Endothelial cell (in vitro differentiated cells): ENCODE results near the gene ITGAE. TPM values are rescaled to one million over a fixed set of nuclear protein-coding genes. Genes with fewer than 3 reads are reported as not detected.
"Not testable (repeated sequence)": the region's sequence is repeated elsewhere in the genome, so short reads cannot be mapped to it uniquely, and the experiment has no call there.

Experiments used
- DNase-seq: peaks from one replicate; pipeline ENCODE4 v3.0.0; 2021; ENCODE audit warnings: low spot score
- H3K27ac Mint-ChIP-seq: one replicate; pipeline ENCODE4 v1.8.0; 2021; ENCODE audit warnings: mixed read lengths, inconsistent platforms; ENCODE audit not compliant: unreplicated experiment
- H3K27me3 Mint-ChIP-seq: one replicate; pipeline ENCODE4 v1.8.0; 2021; ENCODE audit warnings: mild to moderate bottlenecking, moderate library complexity, mixed read lengths, inconsistent platforms; ENCODE audit not compliant: unreplicated experiment
- H3K36me3 Mint-ChIP-seq: one replicate; pipeline ENCODE4 v1.8.0; 2021; ENCODE audit warnings: mild to moderate bottlenecking, low read depth, mixed read lengths, inconsistent platforms; ENCODE audit not compliant: unreplicated experiment
- H3K4me1 Mint-ChIP-seq: one replicate; pipeline ENCODE4 v1.8.0; 2021; ENCODE audit warnings: mild to moderate bottlenecking, mixed read lengths, inconsistent platforms; ENCODE audit not compliant: unreplicated experiment
- H3K4me3 Mint-ChIP-seq: one replicate; pipeline ENCODE4 v1.8.0; 2021; ENCODE audit warnings: mild to moderate bottlenecking, mixed read lengths, inconsistent platforms; ENCODE audit not compliant: unreplicated experiment
- H3K9me3 Mint-ChIP-seq: one replicate; pipeline ENCODE4 v1.8.0; 2021; ENCODE audit warnings: mixed read lengths, inconsistent platforms; ENCODE audit not compliant: unreplicated experiment
- total RNA-seq: library from RNA; stranded (reverse); fragmentation: NEBNext Ultra II Directional; extraction: Animal tissue kit (Norgen Biotek cat#: 25700); gene quantifications from one replicate; pipeline ENCODE4 v1.2.1, GENCODE V29; 2021; ENCODE audit not compliant: unreplicated experiment
- TF ChIP-seq, protein P1 (sequence below): fragments of 200-600 bp; sonication (generic); IDR thresholded peaks from one replicate; pipeline ENCODE4 v1.5.0; 2021; ENCODE audit warnings: antibody characterized with exemption; ENCODE audit not compliant: unreplicated experiment

The ITGAE gene
- total RNA-seq, 1 donor from 2014 or later, result 30.0 TPM

DNA sequence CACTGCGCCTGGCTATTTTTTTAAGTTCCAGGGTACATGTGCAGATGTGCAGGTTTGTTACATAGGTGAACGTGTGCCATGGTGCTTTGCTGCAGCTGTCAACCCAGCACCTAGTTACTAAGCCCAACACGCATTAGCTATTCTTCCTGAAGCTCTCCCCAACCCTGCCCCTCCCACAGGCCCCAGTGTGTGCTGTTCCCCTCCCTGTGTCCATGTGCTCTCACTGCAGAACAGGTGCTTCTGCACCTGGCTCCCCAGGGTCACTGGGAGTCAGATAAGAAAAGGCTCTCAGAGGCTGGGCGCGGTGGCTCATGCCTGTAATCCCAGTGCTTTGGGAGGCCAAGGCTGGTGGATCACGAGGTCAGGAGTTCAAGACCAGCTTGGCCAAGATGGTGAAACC is 71.1 kb downstream of the ITGAE start:
- Mint-ChIP-seq H3K27ac (no peak overlapping the region), H3K4me1 (no peaks in the 10 kb centered on the region), H3K9me3 (no peaks in the 10 kb centered on the region), H3K4me3 (no peak overlapping the region), H3K27me3 (no peaks in the 10 kb centered on the region), H3K36me3 (no peaks in the 10 kb centered on the region)
- no peak for DNase-seq
- TF ChIP-seq, protein P1, sequence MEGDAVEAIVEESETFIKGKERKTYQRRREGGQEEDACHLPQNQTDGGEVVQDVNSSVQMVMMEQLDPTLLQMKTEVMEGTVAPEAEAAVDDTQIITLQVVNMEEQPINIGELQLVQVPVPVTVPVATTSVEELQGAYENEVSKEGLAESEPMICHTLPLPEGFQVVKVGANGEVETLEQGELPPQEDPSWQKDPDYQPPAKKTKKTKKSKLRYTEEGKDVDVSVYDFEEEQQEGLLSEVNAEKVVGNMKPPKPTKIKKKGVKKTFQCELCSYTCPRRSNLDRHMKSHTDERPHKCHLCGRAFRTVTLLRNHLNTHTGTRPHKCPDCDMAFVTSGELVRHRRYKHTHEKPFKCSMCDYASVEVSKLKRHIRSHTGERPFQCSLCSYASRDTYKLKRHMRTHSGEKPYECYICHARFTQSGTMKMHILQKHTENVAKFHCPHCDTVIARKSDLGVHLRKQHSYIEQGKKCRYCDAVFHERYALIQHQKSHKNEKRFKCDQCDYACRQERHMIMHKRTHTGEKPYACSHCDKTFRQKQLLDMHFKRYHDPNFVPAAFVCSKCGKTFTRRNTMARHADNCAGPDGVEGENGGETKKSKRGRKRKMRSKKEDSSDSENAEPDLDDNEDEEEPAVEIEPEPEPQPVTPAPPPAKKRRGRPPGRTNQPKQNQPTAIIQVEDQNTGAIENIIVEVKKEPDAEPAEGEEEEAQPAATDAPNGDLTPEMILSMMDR, result no peak

DNA sequence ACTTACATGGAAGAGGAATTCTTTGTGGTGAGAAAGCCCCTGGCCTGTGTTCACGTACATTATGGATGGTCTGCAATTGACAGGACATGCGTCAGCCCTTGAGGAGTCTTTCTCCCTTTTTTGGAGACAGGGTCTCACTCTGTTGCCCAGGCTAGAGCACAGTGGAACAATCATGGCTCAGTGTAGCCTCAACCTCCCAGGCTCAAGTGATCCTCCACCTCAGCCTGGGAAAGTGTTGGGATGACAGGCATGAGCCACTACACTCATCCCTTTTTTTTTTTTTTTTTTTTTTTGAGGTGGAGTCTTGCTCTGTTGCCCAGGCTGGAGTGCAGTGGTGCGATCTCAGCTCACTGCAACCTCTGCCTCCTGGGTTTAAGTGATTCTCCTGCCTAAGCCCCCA is 72.9 kb downstream of the ITGAE start:
- H3K9me3 Mint-ChIP-seq, DNase-seq: not testable (repeated sequence)

DNA sequence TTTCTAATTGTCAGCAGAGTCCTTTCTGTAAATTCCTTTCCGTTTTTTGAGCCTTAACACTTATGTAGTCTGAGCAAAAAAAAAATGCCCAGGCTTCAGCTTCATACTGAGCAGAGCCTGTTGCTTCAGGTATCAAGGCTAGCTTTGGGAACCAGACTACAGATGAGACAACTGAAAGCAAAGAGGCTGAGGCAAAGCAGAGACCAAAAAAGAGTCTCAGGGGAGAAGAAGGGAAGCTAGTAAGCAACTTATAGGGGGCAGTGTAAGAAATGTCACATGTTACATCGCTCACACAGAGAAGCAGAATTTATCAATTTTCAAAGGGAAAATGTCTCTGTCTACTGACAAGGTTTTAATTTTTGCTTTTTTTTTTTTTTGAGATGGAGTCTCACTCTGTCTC is 73.9 kb downstream of the ITGAE start:
- TF ChIP-seq, protein P1, result no peak
- Mint-ChIP-seq H3K9me3 (no peaks in the 10 kb centered on the region), H3K4me1 (peaks cover 14% of the 10 kb centered on the region), H3K4me3 (no peak overlapping the region), H3K27me3 (peaks cover 6% of the 10 kb centered on the region), H3K36me3 (peaks cover 7% of the 10 kb centered on the region), H3K27ac (no peak overlapping the region)
- DNase-seq, result no peak

More for the DNA sequence above, 72.9 kb downstream of the ITGAE start:
- not testable (repeated sequence) for H3K36me3 Mint-ChIP-seq, H3K27me3 Mint-ChIP-seq, H3K27ac Mint-ChIP-seq, H3K4me1 Mint-ChIP-seq, H3K4me3 Mint-ChIP-seq

DNA sequence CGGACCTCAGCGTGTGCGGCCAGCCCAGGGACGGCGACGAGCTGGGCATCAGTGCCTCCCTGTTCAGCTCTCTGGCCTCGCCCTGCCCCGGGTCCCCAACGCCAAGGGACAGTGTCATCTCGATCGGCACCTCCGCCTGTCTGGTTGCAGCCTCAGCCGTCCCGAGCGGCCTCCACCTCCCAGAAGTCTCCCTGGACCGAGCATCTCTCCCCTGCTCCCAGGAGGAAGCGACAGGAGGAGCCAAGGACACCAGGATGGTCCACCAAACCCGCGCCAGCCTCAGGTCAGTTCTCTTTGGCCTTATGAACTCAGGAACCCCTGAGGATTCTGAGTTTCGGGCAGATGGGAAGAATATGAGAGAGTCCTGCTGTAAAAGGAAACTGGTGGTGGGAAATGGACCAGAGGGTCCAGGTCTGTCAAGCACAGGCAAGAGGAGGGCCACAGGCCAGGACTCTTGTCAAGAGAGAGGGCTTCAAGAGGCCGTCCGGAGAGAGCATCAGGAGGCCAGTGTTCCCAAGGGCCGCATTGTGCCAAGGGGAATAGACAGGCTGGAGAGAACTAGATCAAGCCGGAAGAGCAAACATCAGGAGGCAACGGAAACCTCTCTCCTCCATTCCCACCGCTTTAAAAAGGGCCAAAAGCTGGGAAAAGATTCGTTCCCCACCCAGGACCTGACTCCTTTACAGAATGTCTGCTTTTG is 76.5 kb downstream of the ITGAE start:
- Mint-ChIP-seq H3K36me3 (peaks cover 7% of the 10 kb centered on the region), H3K9me3 (no peaks in the 10 kb centered on the region), H3K4me1 (peaks cover 14% of the 10 kb centered on the region), H3K27me3 (peaks cover 6% of the 10 kb centered on the region), H3K27ac (peak overlapping the region; percentile 72), H3K4me3 (peak overlapping the region; percentile 95)
- TF ChIP-seq, protein P1, result no peak
- DNase-seq, result peak; percentile 24

DNA sequence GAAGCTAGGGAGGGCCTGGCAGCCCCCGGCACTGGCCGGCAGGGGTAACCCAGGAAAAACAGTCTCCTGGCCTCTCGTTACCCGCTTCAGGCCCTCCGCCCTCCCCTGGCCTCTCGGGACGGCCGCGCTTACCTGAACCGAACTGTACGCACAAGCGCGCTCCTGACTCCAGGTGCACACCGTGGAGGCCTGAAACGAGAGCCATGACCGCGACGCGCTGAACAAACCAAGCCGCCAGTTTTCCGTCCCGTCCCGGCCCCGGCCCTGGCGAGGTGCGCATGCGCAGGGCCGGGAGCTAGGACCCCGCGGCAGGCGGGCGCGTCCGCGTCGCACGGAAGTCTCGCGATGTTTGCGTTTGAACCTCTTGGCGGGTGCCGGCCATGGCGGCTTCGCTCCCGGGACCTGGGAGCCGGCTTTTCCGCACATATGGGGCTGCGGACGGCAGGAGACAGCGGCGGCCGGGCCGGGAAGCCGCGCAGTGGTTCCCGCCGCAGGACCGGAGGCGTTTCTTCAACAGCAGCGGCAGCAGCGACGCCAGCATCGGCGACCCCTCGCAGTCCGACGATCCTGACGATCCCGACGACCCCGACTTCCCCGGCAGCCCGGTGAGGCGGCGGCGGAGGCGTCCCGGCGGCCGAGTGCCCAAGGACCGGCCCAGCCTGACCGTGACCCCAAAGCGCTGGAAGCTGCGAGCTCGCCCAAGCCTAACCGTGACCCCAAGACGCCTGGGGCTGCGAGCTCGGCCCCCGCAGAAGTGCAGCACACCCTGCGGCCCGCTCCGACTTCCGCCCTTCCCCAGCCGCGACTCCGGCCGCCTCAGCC is 77.2 kb downstream of the ITGAE start, which contains the start of gene HASPIN:
Gene HASPIN (plus strand): TSS at position 348 of the 822 bp plus-strand sequence. CDS start 33 bp downstream, at position 381.
- Mint-ChIP-seq H3K27me3 (peaks cover 6% of the 10 kb centered on the region), H3K36me3 (peaks cover 7% of the 10 kb centered on the region), H3K9me3 (no peaks in the 10 kb centered on the region), H3K27ac (peak within 1 kb of the TSS; percentile 72), H3K4me3 (peak within 1 kb of the TSS; percentile 95), H3K4me1 (peaks cover 15% of the 10 kb centered on the region)
- TF ChIP-seq, protein P1, result no peak
- peak; percentile 95 for DNase-seq
